NCI-H2227 (cell line): ENCODE results near the gene TPRKB.
"Not testable (repeated sequence)": the region's sequence is repeated elsewhere in the genome, so short reads cannot be mapped to it uniquely, and the experiment has no call there.

ENCODE experiments used
- DNase-seq: peaks from one replicate; lab custom pipeline; 2025; ENCODE audit not compliant: unreplicated experiment; lab: John Stamatoyannopoulos, UW

The TPRKB gene

DNA sequence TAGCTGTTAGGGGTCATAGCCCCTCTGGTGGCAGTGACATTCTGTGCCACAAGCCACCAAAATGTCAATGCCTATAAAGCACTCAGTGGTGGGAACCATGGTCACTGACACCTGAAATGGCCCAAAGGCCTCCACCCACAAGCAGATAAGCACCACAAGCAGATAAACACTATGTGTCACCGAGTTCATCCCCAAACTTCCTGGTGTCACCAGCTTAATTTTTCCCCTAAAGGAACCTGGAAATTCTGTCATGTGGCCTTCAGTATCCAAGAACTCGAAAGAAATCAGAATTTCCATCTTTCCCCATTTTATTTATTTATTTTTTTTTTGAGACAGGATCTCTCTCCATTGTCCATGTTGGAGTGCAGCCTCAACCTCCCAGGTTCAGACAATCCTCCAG is 3.6 kb upstream of the TPRKB start:
- DNase-seq = no peak

DNA sequence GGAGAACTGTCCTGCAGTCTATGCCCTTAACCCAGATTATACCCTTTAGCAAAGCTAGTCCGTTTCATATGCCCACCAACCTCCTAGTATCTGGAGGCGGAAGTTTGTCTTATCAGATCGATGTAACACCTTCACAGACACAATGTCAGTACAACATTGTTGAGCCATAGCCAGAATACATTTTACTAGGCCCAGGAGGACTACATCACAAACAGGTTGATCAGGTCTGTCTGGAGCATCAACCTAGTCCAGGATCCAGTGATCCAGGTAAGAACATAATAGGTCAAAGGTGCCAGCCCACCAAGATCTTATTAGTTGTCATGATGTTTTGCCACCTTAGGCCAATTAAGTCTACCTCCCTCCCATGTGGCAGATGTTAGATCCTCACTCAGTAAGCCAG is 2.0 kb upstream of the TPRKB start:
- no peak for DNase-seq

DNA sequence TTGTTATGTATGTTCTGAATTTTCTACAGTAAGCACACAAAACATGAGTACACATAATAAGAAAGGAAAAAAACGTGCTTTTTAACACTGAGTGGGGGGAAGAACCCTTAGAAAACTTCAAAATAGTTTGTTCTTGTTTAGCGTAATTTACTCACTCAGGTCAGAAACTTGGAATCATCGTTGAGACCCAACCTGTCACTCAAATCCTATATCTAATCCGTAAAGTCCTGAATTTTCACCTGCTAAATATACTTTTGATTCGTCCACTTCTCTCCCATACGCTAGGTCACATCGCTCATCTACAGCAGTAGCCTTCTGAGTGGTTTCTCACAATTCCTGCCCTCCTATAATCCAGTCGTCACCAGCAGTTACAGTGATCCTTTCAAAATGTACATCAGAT is 767 bp downstream of the TPRKB start:
- DNase-seq = no peak

DNA sequence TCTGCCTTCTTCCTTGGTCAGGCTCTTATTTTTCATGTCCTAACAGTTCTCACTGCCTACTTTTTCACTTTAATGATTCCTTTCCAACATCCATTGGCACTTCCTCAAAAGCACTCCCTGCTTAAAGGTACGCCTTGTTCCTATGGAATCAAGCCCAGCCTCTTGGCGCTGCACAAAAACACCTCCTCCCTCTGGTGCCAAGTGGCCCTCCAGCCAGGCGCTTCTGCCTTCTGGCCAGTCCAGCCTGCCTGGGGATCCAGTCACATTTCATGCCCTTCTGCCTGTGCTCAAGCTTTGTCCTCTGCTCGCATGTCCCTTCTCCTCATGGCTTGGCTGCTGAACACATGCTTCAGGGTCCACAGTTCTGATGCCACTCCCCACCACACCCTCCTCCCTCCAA is 6.3 kb downstream of the TPRKB start:
- DNase-seq = no peak

DNA sequence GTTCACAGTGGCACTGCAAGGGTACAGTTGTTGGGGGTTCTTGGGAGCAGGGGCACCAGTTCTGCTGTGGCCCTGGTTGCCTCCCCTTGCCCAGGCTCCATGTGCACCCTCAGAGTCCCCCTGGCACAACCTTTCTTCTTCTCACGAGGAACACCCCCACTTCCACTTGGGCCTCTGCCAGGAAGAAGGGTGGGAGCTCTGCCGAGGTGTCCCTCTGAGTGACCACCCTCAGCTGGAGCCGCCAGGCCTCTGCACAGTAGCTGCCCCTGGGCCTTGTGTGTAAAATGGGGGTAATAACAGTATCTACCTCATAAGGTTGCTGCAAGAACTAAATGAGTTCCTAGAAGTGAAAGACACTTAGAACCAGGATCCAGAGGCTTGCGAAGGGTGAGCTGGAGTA is 8.4 kb downstream of the TPRKB start:
- no peak for DNase-seq

DNA sequence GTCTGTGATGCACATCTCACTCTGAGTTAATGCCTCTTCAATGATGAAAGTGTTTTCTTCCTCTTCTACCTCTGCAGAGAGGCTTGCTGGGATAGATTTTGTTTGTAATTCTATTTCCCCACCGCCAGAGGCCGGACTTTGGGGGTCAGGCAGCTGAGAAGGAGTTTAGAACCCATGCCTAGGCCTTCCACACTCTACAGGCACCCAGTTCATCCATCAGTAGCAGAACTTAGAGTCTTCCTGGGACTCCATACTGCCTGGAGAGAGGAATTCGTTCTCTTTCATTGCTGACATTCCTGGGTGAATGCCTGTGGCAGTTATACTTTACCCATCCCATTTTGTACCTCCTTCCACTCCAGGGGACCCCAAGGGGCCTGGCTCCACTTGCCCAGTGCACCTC is 9.1 kb downstream of the TPRKB start:
- DNase-seq = no peak

DNA sequence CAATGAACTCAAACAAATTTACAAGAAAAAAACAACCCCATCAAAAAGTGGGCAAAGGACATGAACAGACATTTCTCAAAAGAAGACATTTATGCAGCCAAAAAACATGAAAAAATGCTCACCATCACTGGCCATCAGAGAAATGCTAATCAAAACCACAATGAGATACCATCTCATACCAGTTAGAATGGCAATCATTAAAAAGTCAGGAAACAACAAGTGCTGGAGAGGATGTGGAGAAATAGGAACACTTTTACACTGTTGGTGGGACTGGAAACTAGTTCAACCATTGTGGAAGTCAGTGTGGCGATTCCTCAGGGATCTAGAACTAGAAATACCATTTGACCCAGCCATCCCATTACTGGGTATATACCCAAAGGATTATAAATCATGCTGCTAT is 10.5 kb downstream of the TPRKB start:
- not testable (repeated sequence) for DNase-seq

DNA sequence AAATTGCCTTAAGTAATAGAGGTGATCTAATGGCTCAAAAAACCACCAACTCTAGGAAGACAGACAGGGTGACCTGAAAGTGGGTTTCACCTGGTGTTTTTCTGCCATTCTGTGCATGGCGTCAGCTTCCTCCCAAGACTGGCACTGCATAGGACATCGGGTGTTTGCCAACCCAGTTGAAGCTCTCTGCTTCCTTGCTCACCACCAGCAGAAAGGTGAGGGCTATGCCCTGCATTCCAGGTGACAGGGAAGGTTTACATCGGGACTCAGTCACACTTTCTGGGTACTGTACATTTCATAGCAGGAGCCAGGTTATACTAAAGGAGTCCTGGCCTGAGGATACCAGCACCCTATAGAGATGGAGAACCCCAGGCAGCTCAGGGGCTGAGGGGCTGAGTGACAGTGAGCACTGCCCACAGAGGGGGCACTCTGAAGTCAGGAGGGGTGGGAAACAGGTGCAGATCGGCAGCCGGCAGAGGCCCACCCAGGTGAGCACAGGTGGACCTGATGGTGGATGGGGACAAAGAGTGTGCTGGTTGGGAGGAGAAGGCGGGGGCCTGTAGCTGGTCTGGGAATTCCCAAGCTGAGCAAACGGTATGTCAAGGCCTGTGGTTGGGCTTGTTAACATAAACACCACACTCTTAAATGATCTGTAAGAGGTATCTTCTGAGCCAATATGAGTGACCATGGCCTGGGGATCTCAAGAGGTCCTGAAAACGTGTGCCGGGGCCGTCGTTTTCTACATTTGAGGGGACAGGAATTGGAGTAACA is 18.1 kb downstream of the TPRKB start:
- DNase-seq = no peak

DNA sequence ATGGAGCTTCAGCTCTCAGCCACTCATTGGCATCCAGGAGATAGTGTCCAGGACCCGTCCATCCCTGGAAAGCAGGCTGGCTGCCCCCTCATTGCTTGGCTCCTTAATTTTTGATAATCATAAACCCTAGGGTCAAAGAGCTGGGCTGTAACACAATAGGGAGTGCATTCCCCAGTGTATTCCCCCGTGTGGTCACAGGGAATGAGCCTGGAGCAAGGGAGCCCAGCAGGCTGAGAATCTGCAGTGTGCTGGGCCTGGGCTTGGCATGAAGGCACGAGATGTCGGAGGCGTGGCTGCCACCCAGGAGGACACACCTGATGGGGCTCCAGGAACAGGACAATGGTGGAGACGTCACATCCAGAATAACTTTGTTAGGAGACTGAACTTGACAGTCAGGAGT is 18.7 kb downstream of the TPRKB start:
- DNase-seq = no peak

DNA sequence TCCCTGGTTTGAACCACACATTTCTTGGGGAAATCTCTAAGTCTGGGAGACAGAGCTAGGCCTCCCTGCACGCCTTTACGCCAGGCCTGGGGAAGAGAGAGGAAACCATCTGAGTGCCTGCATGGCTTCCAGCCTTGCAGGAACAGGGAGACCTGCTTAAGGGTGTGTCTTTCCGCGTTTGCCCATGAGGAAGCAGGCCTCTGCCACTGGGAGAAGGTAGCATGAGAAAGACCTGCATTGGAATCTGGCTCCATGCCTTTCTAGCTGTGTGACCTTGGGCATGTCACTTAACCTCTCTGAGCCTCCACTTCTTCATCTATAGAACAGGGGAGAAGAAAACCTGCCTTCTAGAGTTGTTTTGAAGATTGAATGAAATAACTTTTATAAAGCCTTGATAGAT is 19.4 kb downstream of the TPRKB start:
- DNase-seq = not testable (repeated sequence)

DNA sequence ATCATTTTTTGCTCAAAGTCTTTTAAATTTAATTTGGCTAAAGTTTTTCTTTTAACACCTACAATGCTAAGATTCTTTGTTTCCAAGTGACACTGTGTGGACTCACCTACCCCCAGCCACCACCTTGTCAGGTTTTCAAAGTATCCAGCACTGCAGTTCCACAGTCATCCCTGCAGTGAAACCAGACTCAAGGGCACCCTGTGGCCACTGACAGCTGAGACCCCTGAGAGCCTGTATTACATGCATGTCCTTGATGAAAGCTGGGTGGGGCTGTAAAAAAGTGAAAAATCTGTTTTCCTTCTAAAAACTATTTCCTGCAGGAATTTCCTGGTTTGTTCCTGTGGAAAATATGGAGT is 19.9 kb downstream of the TPRKB start:
- no peak for DNase-seq

DNA sequence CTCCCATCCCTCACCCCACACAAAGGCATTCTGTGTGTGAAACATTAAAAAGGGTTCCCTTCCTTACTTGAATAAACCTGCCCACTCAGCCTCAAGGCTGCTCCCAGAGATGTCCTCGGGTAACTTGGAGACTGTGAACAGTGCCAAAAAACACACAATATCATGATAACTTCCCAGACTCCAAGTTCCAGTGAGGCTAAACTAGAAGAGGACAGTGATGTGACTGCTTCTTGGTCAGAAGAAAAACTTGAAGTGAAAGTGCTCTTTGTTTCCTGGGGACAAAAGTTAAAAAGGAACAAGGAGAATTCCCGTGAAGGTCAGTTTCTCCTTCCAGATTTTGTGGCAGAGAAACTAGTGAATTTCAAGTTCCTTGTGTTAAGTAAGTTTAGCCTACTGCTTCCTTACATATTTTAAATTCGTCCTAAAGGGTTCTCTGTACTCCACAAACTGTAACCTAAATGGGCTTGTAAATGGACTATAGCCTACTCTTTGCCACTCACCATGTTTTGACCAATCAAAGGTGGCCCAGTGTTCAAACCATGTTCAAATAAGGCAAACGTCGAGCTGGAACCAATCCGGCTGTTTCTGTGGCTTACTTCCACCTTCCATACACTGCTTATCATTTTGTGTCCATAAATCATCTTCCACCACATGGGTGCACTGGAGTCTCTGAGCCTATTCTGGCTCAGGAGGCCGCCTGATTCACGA is 20.4 kb downstream of the TPRKB start:
- no peak for DNase-seq

DNA sequence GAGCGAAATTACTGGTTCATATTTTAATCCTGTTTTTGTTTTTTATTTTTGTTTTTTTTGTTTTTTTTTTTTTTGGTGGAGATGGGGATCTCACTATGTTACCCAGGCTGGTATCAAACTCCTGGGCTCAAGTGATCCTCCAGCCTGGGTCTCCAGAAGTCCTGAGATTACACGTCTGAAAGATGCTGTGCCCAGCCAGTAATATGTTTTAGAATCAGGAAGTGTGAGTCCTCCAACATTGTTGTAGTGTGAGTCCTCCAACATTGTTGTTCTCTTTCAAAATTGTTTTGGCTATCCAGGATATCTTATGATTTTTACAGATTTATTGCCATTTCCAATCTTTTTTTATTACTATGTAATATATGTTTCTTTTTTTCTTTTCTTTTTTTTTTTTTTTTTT is 23.1 kb downstream of the TPRKB start:
- no peak for DNase-seq

DNA sequence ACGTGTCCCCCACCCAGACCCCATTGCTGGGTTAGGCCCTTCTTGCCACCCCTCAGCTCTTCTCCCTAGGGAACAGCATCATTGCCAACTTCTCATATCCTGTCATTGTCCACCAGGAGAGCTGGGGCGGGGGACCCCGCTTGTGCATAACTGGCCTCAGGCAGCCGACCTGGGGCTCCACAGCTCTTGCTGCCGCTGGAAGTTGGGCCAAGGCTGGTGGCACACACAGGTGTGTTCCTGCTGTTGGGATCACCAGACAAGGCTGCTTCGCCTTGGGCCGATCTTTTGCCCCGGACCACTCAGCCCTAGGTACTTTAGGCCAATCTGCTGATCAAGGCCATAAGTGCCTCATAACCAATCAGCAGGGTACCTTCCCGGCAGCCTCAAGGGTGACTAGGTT is 28.6 kb downstream of the TPRKB start:
- no peak for DNase-seq

DNA sequence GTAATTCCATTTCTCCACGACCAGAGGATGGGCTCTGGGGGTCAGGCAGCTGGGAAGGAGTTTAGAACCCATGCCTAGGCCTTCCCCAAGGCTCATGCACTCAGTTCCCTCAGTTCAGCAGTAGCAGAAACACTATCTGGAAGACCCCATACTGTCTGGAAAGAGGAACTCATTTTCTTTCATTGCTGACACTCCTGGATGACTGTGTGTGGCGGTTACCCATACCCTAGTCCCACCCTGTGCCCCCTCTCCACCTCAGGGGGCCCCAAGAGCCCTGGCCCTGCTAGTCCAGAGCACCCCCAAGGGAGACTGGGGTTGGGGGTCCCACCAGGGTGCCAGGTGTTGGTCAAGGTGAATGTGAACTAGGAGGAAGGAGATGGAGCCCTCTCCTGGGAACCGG is 29.5 kb downstream of the TPRKB start:
- DNase-seq = no peak

DNA sequence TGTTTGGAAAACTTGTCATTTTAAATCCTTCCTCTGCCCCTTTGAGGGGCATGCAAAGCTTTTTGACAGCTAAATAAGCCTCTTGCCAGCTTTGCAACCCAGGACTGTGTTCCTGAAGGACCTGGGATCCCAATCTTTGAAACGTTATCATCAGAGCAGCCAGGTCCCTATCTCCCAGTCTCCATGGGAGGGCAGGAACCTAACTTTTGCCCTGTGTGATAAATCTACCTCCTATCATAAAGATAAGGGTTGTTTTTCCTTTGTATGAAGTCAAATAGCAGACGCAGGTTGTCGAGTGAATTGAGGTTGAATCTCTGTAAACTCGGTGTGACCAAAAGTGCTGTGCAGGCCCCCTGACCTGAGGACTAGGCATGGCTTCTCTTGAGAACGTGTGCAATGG is 30.1 kb downstream of the TPRKB start:
- no peak for DNase-seq

DNA sequence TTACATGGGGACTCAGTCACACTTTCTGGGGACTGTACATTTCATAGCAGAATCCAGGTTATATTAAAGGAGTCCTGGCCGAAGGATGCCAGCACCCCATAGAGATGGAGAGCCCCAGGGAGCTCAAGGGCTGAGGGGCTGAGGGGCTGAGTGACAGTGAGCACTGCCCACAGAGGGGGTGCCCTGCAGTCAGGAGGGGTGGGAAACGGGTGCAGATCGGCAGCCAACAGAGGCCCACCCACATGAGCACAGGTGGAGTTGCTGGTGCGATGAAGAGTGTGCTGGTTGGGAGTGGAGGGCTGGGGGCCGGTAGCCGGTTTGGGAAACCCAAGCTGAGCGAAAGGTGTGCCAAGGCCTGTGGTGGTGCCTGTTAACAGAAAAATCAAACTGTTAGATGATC is 32.1 kb downstream of the TPRKB start:
- DNase-seq = no peak

DNA sequence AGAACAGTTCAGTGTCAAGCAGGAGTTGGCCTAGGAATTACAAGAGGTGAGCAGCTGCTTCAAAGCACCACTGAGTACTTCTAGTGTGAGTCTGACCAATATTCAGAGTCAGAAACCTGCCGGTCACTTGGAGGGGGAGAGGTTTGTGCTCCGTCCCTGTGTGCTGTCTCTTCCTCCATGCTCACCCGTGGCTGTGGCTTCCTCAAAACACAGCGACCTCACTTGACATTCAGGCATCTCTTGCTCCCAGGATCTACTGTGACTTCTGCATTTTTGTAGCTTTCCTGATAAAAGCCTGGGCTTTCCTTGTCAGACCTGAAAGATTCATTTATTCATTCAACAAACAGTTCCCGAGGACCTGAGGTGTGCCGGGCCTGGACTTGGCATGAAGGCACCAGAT is 32.9 kb downstream of the TPRKB start:
- DNase-seq = no peak

DNA sequence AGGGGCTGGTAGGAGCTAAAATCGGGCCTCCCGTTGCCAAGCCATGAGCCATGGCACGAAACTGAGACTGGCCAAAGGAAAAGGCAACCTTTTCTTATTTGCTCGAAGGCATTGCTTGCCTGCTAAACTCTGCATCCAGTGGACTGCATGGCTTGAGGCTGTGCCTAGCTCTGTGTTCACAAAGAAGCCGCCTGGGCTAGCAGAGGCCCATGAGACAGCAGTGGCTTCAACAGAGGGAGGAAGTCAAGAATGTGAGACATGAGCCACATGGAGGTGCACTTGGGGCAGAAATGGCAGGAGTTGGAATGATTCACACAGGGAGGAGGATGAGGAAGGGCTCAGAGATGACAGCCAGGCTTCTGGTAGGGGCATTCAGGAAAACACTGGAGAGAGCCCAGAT is 33.5 kb downstream of the TPRKB start:
- DNase-seq = no peak

DNA sequence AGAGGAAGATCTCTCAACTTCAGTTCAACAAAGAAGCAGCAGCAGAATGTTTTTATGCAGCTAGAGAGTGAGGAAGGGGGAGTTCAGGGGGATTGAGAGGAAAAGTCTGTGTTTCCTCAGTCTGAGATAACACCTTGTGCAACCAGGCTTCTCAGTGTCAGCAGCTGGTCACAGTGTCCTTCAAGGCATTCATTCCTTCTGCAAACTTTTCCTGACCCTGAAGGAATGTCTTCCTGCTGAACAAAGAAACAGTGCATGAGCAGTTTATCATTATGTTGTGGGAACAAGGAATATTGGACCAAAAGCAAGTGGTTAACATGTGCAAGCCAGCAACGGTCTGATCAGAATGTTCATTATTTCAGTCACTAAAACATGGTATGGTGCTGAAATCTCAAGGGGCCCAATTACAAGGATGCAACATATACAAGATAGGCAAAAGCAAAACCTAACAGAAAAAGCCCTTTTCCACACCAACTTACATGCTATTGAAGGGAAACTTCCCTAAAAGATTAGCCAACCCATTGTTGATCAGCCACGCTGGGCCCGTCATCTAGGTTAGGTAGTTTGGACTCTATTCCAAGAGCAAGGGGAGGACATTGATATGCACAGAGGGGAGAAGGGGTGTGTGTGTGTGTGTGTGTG is 34.2 kb downstream of the TPRKB start:
- DNase-seq = not testable (repeated sequence)

DNA sequence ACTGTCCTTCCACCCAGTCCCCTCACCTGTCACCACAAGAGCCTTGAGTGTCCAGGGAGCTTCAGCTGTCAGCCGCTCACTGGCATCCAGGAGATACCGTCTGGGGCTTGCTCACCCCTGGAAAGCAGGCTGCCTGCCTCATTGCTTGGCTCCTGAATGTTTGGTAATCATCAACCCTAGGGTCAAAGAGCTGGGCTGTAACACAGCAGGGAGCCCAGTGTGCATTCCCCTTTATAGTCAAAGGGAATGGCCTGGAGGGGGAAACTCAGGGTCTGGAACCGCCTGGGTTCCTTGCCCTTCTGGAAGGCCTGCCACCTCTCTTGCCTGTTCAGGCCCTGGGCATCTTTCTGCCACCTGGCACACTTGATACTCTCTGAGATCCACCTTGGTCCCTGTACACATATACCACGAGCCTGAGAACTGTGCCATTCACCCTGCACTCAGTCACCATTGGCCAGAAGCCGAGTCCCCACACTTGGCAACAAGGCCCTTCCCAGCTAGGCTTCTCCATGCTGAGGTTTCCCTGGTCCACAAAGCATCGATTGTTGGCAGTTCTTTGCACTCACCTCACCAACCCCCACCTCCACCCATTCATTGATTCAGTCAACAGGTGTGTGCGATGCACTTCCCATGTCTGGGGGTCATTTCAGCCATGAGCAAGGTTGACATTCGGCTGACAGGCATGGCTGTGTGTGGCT is 35.0 kb downstream of the TPRKB start:
- DNase-seq = no peak

DNA sequence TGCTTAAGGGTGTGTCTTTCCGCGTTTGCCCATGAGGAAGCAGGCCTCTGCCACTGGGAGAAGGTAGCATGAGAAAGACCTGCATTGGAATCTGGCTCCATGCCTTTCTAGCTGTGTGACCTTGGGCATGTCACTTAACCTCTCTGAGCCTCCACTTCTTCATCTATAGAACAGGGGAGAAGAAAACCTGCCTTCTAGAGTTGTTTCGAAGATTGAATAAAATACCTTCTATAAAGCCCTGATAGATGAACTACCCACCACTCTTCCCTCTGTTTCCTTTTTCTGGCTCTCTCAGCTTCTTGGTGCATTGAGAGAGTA is 35.7 kb downstream of the TPRKB start:
- not testable (repeated sequence) for DNase-seq
